ENCODE results near the gene HOOK2. TPM values are rescaled to one million over a fixed set of nuclear protein-coding genes. Genes with fewer than 3 reads are reported as not detected.

Gene HOOK2
- polyA plus RNA-seq, 1 donor from 2014 or later, result 28.4 TPM

DNA sequence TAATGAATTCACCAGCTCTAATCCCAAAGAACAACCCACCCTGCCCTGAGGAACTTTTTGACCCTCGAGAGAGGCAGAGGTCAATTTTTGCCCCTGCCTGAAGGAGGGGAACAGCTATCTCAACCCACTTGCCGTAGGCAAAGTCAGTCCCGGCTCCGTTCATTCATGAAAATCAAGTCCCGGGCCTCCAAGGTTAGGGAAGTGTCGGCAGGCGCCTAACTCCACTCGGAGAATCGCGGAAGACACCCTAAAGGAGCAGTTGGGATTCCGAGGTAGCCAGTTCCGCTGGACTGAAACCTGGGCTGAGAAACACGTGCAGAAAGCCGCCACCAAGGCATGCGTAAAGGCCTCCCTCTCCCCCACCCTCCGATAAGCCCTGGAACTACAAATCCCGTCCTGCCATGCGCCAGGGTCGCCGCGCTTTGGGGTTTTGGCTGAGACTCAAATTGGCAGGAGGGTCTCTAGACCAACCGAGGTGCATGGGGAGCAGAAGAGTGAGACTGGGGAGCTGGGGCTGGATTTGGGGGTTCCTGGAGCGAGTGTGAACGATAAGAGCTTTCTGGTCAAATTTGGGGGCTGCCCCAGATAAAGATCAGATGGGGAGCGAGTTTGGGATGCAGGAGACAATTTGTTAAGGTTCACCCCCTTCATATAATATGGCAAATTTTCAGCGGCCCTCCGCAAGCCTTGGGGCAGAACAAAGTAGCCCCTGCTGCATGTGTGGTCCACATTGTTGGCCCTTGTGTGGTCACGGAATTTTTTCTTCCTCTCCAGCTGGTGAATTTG lies 51.5 kb downstream of the HOOK2 start, which contains the start of gene TNPO2:
Gene TNPO2 (minus strand): TSS at position 292 of the 786 bp plus-strand sequence. CDS start 2,955 bp downstream, outside the sequence.
- no peaks in the 10 kb centered on the region for H3K27me3 ChIP-seq (ENCODE audit: insufficient read depth, low read depth, low read length)
- no peaks in the 10 kb centered on the region for H4K20me1 ChIP-seq (ENCODE audit: insufficient read depth)
- H2AFZ ChIP-seq (ENCODE audit: low read depth, low read length), result peak within 1 kb of the TSS; percentile 77
- peak within 1 kb of the TSS; percentile 85 for H3K4me3 ChIP-seq (ENCODE audit: low read length)
- TF ChIP-seq MXI1 (conservative IDR thresholded peaks at IDR 0.05; ENCODE audit: poor library complexity, severe bottlenecking) (peak; percentile 99), POLR2AphosphoS5 (IDR thresholded peaks at IDR 0.05) (peak; percentile 25)
- TF ChIP-seq, protein P1, sequence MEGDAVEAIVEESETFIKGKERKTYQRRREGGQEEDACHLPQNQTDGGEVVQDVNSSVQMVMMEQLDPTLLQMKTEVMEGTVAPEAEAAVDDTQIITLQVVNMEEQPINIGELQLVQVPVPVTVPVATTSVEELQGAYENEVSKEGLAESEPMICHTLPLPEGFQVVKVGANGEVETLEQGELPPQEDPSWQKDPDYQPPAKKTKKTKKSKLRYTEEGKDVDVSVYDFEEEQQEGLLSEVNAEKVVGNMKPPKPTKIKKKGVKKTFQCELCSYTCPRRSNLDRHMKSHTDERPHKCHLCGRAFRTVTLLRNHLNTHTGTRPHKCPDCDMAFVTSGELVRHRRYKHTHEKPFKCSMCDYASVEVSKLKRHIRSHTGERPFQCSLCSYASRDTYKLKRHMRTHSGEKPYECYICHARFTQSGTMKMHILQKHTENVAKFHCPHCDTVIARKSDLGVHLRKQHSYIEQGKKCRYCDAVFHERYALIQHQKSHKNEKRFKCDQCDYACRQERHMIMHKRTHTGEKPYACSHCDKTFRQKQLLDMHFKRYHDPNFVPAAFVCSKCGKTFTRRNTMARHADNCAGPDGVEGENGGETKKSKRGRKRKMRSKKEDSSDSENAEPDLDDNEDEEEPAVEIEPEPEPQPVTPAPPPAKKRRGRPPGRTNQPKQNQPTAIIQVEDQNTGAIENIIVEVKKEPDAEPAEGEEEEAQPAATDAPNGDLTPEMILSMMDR (IDR thresholded peaks at IDR 0.05; ENCODE audit: poor library complexity, severe bottlenecking), result no peak
- no peaks in the 10 kb centered on the region for H3K36me3 ChIP-seq (ENCODE audit: insufficient read depth, low read length)
- no peaks in the 10 kb centered on the region for H3K9me3 ChIP-seq (ENCODE audit: low read length)
- no peaks in the 10 kb centered on the region for H3K9me2 ChIP-seq (ENCODE audit: insufficient read depth, low read length)
- H3K9ac ChIP-seq (ENCODE audit: low read length), result peak within 1 kb of the TSS; percentile 87
- peaks cover 5% of the 10 kb centered on the region for H3F3A ChIP-seq (ENCODE audit: insufficient read depth, low read length, poor library complexity, severe bottlenecking)
- H3K79me2 ChIP-seq (replicated peaks; ENCODE audit: insufficient read depth, low read length), result peaks cover 27% of the 10 kb centered on the region
- H3K27ac ChIP-seq (ENCODE audit: low read length), result peak within 1 kb of the TSS; percentile 87
- H3K4me2 ChIP-seq (ENCODE audit: low read length), result peak within 1 kb of the TSS; percentile 99

DNA sequence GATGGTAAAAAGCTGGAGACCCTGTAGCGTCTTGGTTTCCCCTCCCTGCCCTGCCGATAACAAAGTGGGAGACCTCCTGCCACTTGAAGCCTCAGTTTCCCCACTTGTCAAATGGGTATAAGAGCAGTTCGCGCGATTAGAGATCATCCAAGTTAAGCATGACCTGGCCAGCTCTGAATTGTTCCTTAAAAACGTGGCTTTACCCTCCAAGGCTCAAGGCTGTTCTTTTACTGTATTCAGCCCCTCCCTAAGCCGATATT lies 52.0 kb downstream of the HOOK2 start:
- Histone ChIP-seq H4K20me1 (ENCODE audit: insufficient read depth) (no peaks in the 10 kb centered on the region), H3K27ac (ENCODE audit: low read length) (peak overlapping the region; percentile 87), H3K9me2 (ENCODE audit: insufficient read depth, low read length) (no peaks in the 10 kb centered on the region), H3K79me2 (replicated peaks; ENCODE audit: insufficient read depth, low read length) (peaks cover 27% of the 10 kb centered on the region), H3K4me3 (ENCODE audit: low read length) (peak overlapping the region; percentile 85), H3K4me2 (ENCODE audit: low read length) (peak overlapping the region; percentile 99), H3K9ac (ENCODE audit: low read length) (peak overlapping the region; percentile 87), H3F3A (ENCODE audit: insufficient read depth, low read length, poor library complexity, severe bottlenecking) (peaks cover 5% of the 10 kb centered on the region), H2AFZ (ENCODE audit: low read depth, low read length) (peak overlapping the region; percentile 77), H3K36me3 (ENCODE audit: insufficient read depth, low read length) (no peaks in the 10 kb centered on the region), H3K27me3 (ENCODE audit: insufficient read depth, low read depth, low read length) (no peaks in the 10 kb centered on the region), H3K9me3 (ENCODE audit: low read length) (no peaks in the 10 kb centered on the region)
- TF ChIP-seq EP300 (conservative IDR thresholded peaks at IDR 0.05; ENCODE audit: poor library complexity, severe bottlenecking) (no peak), EZH2 (IDR thresholded peaks at IDR 0.05; ENCODE audit: borderline replicate concordance, insufficient read depth, low read length, poor library complexity, severe bottlenecking) (no peak), SMC3 (conservative IDR thresholded peaks at IDR 0.05; ENCODE audit: poor library complexity) (no peak), TAF1 (IDR thresholded peaks at IDR 0.05; ENCODE audit: low read depth) (no peak), MXI1 (conservative IDR thresholded peaks at IDR 0.05; ENCODE audit: poor library complexity, severe bottlenecking) (no peak), POLR2AphosphoS5 (IDR thresholded peaks at IDR 0.05) (no peak), RAD21 (conservative IDR thresholded peaks at IDR 0.05) (no peak)
- TF ChIP-seq, protein P2, sequence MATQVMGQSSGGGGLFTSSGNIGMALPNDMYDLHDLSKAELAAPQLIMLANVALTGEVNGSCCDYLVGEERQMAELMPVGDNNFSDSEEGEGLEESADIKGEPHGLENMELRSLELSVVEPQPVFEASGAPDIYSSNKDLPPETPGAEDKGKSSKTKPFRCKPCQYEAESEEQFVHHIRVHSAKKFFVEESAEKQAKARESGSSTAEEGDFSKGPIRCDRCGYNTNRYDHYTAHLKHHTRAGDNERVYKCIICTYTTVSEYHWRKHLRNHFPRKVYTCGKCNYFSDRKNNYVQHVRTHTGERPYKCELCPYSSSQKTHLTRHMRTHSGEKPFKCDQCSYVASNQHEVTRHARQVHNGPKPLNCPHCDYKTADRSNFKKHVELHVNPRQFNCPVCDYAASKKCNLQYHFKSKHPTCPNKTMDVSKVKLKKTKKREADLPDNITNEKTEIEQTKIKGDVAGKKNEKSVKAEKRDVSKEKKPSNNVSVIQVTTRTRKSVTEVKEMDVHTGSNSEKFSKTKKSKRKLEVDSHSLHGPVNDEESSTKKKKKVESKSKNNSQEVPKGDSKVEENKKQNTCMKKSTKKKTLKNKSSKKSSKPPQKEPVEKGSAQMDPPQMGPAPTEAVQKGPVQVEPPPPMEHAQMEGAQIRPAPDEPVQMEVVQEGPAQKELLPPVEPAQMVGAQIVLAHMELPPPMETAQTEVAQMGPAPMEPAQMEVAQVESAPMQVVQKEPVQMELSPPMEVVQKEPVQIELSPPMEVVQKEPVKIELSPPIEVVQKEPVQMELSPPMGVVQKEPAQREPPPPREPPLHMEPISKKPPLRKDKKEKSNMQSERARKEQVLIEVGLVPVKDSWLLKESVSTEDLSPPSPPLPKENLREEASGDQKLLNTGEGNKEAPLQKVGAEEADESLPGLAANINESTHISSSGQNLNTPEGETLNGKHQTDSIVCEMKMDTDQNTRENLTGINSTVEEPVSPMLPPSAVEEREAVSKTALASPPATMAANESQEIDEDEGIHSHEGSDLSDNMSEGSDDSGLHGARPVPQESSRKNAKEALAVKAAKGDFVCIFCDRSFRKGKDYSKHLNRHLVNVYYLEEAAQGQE (IDR thresholded peaks at IDR 0.05; ENCODE audit: borderline replicate concordance), result no peak
- TF ChIP-seq, protein P1 (IDR thresholded peaks at IDR 0.05; ENCODE audit: poor library complexity, severe bottlenecking), result no peak

All from neural cell (in vitro differentiated cells).